GM13976 (cell line): ENCODE data around the gene PFKFB3.
A peak's percentile ranks its signal among the peaks of the same experiment; 100 is the strongest.

Experiments used
- DNase-seq: peaks from one replicate; pipeline ENCODE4 v3.0.0; 2012; ENCODE audit warnings: low spot score
- in situ Hi-C: fragments of 300-500 bp; cut with MboI; formaldehyde crosslinking; loops from one replicate; pipeline ENCODE4 v1.12.0; 2022; ENCODE audit warnings: low sequenced_read_pairs, mixed read lengths, inconsistent platforms; ENCODE audit not compliant: unreplicated experiment
- TF ChIP-seq, protein P1 (sequence below): IDR thresholded peaks from 2 replicates; pipeline ENCODE4 v1.5.1; 2012; ENCODE audit warnings: borderline replicate concordance, mild to moderate bottlenecking; ENCODE audit not compliant: insufficient read depth; ENCODE audit errors: extremely low read depth, missing control alignments, control extremely low read depth

Gene PFKFB3

GRCh38 chr10:6200734-6201515, 1.8 kb upstream of the PFKFB3 start:
- DNase-seq: peak; percentile 71
- in situ Hi-C loops: loop anchor here (10.0 kb wide), 1 partner anchor 204 kb away; no protein-coding TSS in a partner anchor
- TF ChIP-seq, protein P1, sequence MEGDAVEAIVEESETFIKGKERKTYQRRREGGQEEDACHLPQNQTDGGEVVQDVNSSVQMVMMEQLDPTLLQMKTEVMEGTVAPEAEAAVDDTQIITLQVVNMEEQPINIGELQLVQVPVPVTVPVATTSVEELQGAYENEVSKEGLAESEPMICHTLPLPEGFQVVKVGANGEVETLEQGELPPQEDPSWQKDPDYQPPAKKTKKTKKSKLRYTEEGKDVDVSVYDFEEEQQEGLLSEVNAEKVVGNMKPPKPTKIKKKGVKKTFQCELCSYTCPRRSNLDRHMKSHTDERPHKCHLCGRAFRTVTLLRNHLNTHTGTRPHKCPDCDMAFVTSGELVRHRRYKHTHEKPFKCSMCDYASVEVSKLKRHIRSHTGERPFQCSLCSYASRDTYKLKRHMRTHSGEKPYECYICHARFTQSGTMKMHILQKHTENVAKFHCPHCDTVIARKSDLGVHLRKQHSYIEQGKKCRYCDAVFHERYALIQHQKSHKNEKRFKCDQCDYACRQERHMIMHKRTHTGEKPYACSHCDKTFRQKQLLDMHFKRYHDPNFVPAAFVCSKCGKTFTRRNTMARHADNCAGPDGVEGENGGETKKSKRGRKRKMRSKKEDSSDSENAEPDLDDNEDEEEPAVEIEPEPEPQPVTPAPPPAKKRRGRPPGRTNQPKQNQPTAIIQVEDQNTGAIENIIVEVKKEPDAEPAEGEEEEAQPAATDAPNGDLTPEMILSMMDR: no peak

DNA sequence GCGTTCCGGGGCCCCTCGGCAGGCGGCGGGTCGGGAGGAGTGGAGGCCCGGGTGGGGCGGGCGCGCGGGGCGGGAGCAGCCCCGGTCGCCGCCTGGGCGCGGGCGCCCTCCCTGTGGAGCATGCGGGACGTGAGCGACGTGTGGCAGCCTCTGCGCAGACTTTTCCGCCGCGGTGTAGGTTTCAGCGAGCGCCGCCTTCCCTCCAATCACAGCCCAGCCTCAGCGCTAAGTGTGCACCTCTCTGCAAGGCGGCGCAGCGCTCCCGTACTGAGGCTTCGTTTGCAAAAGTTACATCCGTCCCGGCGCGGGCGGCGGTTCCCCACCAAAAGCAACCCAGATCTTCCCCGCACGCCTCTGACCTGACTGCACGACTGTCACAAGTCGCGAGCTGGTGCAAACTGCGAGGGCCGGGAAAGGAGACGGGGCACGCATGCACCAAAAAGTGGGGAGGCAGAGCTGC, 1.2 kb upstream of the PFKFB3 start:
- in situ Hi-C loops: loop anchor here (10.0 kb wide), 1 partner anchor 203 kb away; no protein-coding TSS in a partner anchor
- TF ChIP-seq, protein P1: no peak
- peak; percentile 91 for DNase-seq

DNA sequence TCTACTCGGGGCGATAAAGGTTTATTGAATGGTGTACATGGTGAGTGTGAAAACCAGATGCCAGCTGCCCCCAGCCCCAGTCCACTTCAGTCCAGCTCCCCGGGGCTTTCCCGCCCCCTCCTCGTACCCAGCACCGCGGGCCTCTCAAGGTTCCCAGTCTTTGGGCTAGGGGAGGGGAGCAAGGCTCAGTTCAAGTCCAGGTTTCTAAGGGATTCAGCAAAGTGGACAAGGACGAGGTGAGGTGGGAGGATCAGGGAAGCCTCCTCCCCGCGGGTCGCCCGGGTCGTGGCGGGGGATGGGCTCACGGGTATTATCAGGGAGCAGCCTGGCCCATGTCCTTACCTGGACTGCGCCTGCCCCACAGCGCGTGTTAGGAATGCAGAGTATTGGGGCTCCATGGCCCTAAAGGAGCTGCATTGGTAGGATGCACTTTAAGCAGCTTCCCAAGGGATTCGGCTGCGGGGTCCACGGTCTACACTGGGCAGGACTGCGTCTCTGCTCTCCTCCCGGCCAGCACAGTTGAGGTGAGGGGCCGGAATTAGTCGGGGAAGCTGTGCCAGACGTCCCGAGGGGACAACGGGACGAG, 541 bp upstream of the PFKFB3 start:
- DNase-seq: no peak
- in situ Hi-C loops: loop anchor here (10.0 kb wide), 1 partner anchor 203 kb away; no protein-coding TSS in a partner anchor
- TF ChIP-seq, protein P1: no peak

- DNase-seq: peak; percentile 88
- in situ Hi-C loops: loop anchor here (10.0 kb wide), 1 partner anchor 201 kb away; no protein-coding TSS in a partner anchor
- TF ChIP-seq, protein P1: peak; percentile 73
These were observed 765 bp downstream of the PFKFB3 start for GRCh38 chr10:6203331-6204062.

DNA sequence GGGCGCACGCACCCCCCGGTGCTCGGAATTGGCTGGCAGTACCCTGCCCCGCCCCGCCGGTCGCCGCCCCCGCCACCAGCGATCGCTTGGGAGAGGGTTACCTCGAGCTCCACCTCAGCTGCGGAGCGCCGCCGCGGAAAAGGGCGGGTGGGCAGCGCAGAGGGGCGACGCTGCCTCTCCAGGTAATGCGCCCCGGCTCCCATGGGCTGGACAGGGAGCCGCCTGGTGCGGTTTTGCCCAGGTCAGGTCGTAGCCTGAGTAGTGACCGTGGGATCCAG, 1.3 kb downstream of the PFKFB3 start:
- in situ Hi-C loops: loop anchor here (10.0 kb wide), 1 partner anchor 201 kb away; no protein-coding TSS in a partner anchor
- DNase-seq: no peak
- TF ChIP-seq, protein P1: no peak
